ENCODE data around the gene LTBP1.

LTBP1 gene

GRCh38 chr2:33273479-33273878 is 326.7 kb downstream of the LTBP1 start:
- Histone ChIP-seq H3K36me3 (replicated peaks) (no peaks in the 10 kb centered on the region), H3K27me3 (ENCODE audit: low read depth) (no peaks in the 10 kb centered on the region; the same call in 1 of the 2 replicates), H3K4me3 (no peak overlapping the region), H3K4me1 (no peaks in the 10 kb centered on the region), H3K9me3 (no peaks in the 10 kb centered on the region)
- in situ Hi-C loops (cut with MboI; ENCODE audit: low sequenced_read_pairs) = no loop called here
- DNase-seq (ENCODE audit: low spot score in 2 of 2) = no peak

GRCh38 chr2:33274524-33274923 is 327.8 kb downstream of the LTBP1 start:
- H3K4me1 ChIP-seq = no peaks in the 10 kb centered on the region
- no peaks in the 10 kb centered on the region for H3K36me3 ChIP-seq (replicated peaks)
- in situ Hi-C loops (cut with MboI; ENCODE audit: low sequenced_read_pairs) = no loop called here
- no peaks in the 10 kb centered on the region for H3K9me3 ChIP-seq
- no peaks in the 10 kb centered on the region; the same call in 1 of the 2 replicates for H3K27me3 ChIP-seq (ENCODE audit: low read depth)
- H3K4me3 ChIP-seq = no peak overlapping the region
- DNase-seq (ENCODE audit: low spot score in 2 of 2) = no peak

- Histone ChIP-seq H3K4me1 (no peaks in the 10 kb centered on the region), H3K4me3 (no peak overlapping the region), H3K9me3 (no peaks in the 10 kb centered on the region), H3K27me3 (ENCODE audit: low read depth) (no peaks in the 10 kb centered on the region; the same call in 1 of the 2 replicates), H3K36me3 (replicated peaks) (no peaks in the 10 kb centered on the region)
- in situ Hi-C loops (cut with MboI; ENCODE audit: low sequenced_read_pairs) = no loop called here
- no peak for DNase-seq (ENCODE audit: low spot score in 2 of 2)
Measured at GRCh38 chr2:33275689-33276444, 329.1 kb downstream of the LTBP1 start.

GRCh38 chr2:33277002-33277426 is 330.3 kb downstream of the LTBP1 start:
- H3K4me1 ChIP-seq = no peaks in the 10 kb centered on the region
- no peak for DNase-seq (ENCODE audit: low spot score in 2 of 2)
- in situ Hi-C loops (cut with MboI; ENCODE audit: low sequenced_read_pairs) = no loop called here
- no peak overlapping the region for H3K4me3 ChIP-seq
- no peaks in the 10 kb centered on the region for H3K27me3 ChIP-seq (ENCODE audit: low read depth)
- H3K9me3 ChIP-seq = no peaks in the 10 kb centered on the region
- no peaks in the 10 kb centered on the region for H3K36me3 ChIP-seq (replicated peaks)

GRCh38 chr2:33278245-33278943 is 331.6 kb downstream of the LTBP1 start:
- Histone ChIP-seq H3K4me1 (no peaks in the 10 kb centered on the region), H3K27me3 (ENCODE audit: low read depth) (no peaks in the 10 kb centered on the region), H3K4me3 (no peak overlapping the region), H3K36me3 (replicated peaks) (no peaks in the 10 kb centered on the region), H3K9me3 (no peaks in the 10 kb centered on the region)
- in situ Hi-C loops (cut with MboI; ENCODE audit: low sequenced_read_pairs) = no loop called here
- no peak for DNase-seq (ENCODE audit: low spot score in 2 of 2)

- in situ Hi-C loops (cut with MboI; ENCODE audit: low sequenced_read_pairs) = no loop called here
- H3K27me3 ChIP-seq (ENCODE audit: low read depth) = no peaks in the 10 kb centered on the region
- no peaks in the 10 kb centered on the region for H3K9me3 ChIP-seq
- H3K36me3 ChIP-seq (replicated peaks) = no peaks in the 10 kb centered on the region
- no peaks in the 10 kb centered on the region for H3K4me1 ChIP-seq
- no peak for DNase-seq (ENCODE audit: low spot score in 2 of 2)
- H3K4me3 ChIP-seq = no peak overlapping the region
Measured at GRCh38 chr2:33284287-33284686, 337.5 kb downstream of the LTBP1 start.

GRCh38 chr2:33287507-33288005 is 340.8 kb downstream of the LTBP1 start:
- H3K4me1 ChIP-seq = no peaks in the 10 kb centered on the region
- H3K27me3 ChIP-seq (ENCODE audit: low read depth) = no peaks in the 10 kb centered on the region
- H3K4me3 ChIP-seq = no peak overlapping the region
- no peaks in the 10 kb centered on the region for H3K36me3 ChIP-seq (replicated peaks)
- H3K9me3 ChIP-seq = no peaks in the 10 kb centered on the region
- no peak for DNase-seq (ENCODE audit: low spot score in 2 of 2)
- in situ Hi-C loops (cut with MboI; ENCODE audit: low sequenced_read_pairs) = no loop called here

- Histone ChIP-seq H3K4me3 (no peak overlapping the region), H3K36me3 (replicated peaks) (no peaks in the 10 kb centered on the region), H3K4me1 (no peaks in the 10 kb centered on the region), H3K9me3 (no peaks in the 10 kb centered on the region), H3K27me3 (ENCODE audit: low read depth) (no peaks in the 10 kb centered on the region)
- in situ Hi-C loops (cut with MboI; ENCODE audit: low sequenced_read_pairs) = no loop called here
- DNase-seq (ENCODE audit: low spot score in 2 of 2) = no peak
Measured at GRCh38 chr2:33288011-33288410, 341.3 kb downstream of the LTBP1 start.

GRCh38 chr2:33289961-33290360 is 343.2 kb downstream of the LTBP1 start:
- Histone ChIP-seq H3K36me3 (replicated peaks) (no peaks in the 10 kb centered on the region), H3K9me3 (no peaks in the 10 kb centered on the region), H3K27me3 (ENCODE audit: low read depth) (no peaks in the 10 kb centered on the region), H3K4me3 (no peak overlapping the region), H3K4me1 (no peaks in the 10 kb centered on the region)
- in situ Hi-C loops (cut with MboI; ENCODE audit: low sequenced_read_pairs) = no loop called here
- no peak for DNase-seq (ENCODE audit: low spot score in 2 of 2)

- no peak overlapping the region for H3K4me3 ChIP-seq
- DNase-seq (ENCODE audit: low spot score in 2 of 2) = no peak
Measured at GRCh38 chr2:33291278-33292013, 344.7 kb downstream of the LTBP1 start.

GRCh38 chr2:33292063-33292462 is 345.3 kb downstream of the LTBP1 start:
- in situ Hi-C loops (cut with MboI; ENCODE audit: low sequenced_read_pairs) = no loop called here
- H3K36me3 ChIP-seq (replicated peaks) = no peaks in the 10 kb centered on the region
- no peak overlapping the region for H3K4me3 ChIP-seq
- no peaks in the 10 kb centered on the region for H3K9me3 ChIP-seq
- no peaks in the 10 kb centered on the region for H3K27me3 ChIP-seq (ENCODE audit: low read depth)
- no peaks in the 10 kb centered on the region for H3K4me1 ChIP-seq
- DNase-seq (ENCODE audit: low spot score in 2 of 2) = no peak

More at GRCh38 chr2:33291278-33292013, 344.7 kb downstream of the LTBP1 start:
- H3K27me3 ChIP-seq (ENCODE audit: low read depth) = no peaks in the 10 kb centered on the region
- H3K4me1 ChIP-seq = no peaks in the 10 kb centered on the region
- H3K36me3 ChIP-seq (replicated peaks) = no peaks in the 10 kb centered on the region
- no peaks in the 10 kb centered on the region for H3K9me3 ChIP-seq
- in situ Hi-C loops (cut with MboI; ENCODE audit: low sequenced_read_pairs) = no loop called here

- in situ Hi-C loops (cut with MboI; ENCODE audit: low sequenced_read_pairs) = no loop called here
- no peak for DNase-seq (ENCODE audit: low spot score in 2 of 2)
- no peaks in the 10 kb centered on the region for H3K27me3 ChIP-seq (ENCODE audit: low read depth)
Measured at GRCh38 chr2:33292981-33293595, 346.3 kb downstream of the LTBP1 start.

GRCh38 chr2:33298233-33298632 is 351.5 kb downstream of the LTBP1 start:
- no peaks in the 10 kb centered on the region for H3K4me1 ChIP-seq
- H3K4me3 ChIP-seq = no peak overlapping the region
- H3K36me3 ChIP-seq (replicated peaks) = no peaks in the 10 kb centered on the region
- H3K9me3 ChIP-seq = no peaks in the 10 kb centered on the region
- in situ Hi-C loops (cut with MboI; ENCODE audit: low sequenced_read_pairs) = no loop called here
- no peak for DNase-seq (ENCODE audit: low spot score in 2 of 2)
- H3K27me3 ChIP-seq (ENCODE audit: low read depth) = no peaks in the 10 kb centered on the region

More at GRCh38 chr2:33292981-33293595, 346.3 kb downstream of the LTBP1 start:
- Histone ChIP-seq H3K4me1 (no peaks in the 10 kb centered on the region), H3K9me3 (no peaks in the 10 kb centered on the region), H3K4me3 (no peak overlapping the region), H3K36me3 (replicated peaks) (no peaks in the 10 kb centered on the region)

Measured in HAP-1 (cell line).